Bronchial epithelial cell (primary cell): ENCODE measurements around the gene TMEM184B. TPM values are rescaled to one million over a fixed set of nuclear protein-coding genes. Genes with fewer than 3 reads are reported as not detected.

Experiments used
- DNase-seq: peaks from one replicate; pipeline ENCODE4 v3.0.0-alpha.2; 2010; ENCODE audit warnings: low read depth
- FAIRE-seq: peaks from 2 replicates; lab custom pipeline; 2011; peaks lifted over from hg19 to GRCh38; lab: Jason Lieb, UNC
- H3K27me3 ChIP-seq: 2 replicates; pipeline ENCODE4 v1.5.1; 2011; ENCODE audit warnings: low read length; ENCODE audit not compliant: control insufficient read depth, insufficient read depth
- H3K36me3 ChIP-seq: 2 replicates; pipeline ENCODE4 v1.5.1; 2011; ENCODE audit warnings: low read length; ENCODE audit not compliant: control insufficient read depth, insufficient read depth
- H3K4me3 ChIP-seq: 2 replicates; pipeline ENCODE4 v1.5.1; 2011; ENCODE audit warnings: mild to moderate bottlenecking, low read depth, low read length, control low read depth
- CTCF ChIP-seq: IDR thresholded peaks from 2 replicates; pipeline ENCODE4 v1.5.1; 2011; ENCODE audit warnings: mild to moderate bottlenecking, moderate library complexity, low read length, control low read depth, inconsistent platforms; ENCODE audit not compliant: insufficient read depth, severe bottlenecking
- total RNA-seq: library from RNA; depleted of rRNA; stranded (reverse); fragments of >200 nt; gene quantifications from 2 replicates; pipeline ENCODE4 v1.2.1, GENCODE V29; 2014

The TMEM184B gene
- total RNA-seq, 1 donor from 2014 or later: 7.1 TPM

GRCh38 chr22:38201371-38201710 lies 71.5 kb downstream of the TMEM184B start:
- TF ChIP-seq CTCF: no peak
- DNase-seq (no peak), FAIRE-seq (no peak)
- Histone ChIP-seq H3K4me3 (peak overlapping the region; percentile 31), H3K36me3 (peaks cover 3% of the 10 kb centered on the region), H3K27me3 (no peaks in the 10 kb centered on the region)

GRCh38 chr22:38199826-38200559 lies 72.8 kb downstream of the TMEM184B start:
- no peak for FAIRE-seq
- no peak for TF ChIP-seq CTCF
- Histone ChIP-seq H3K36me3 (no peaks in the 10 kb centered on the region), H3K4me3 (no peak overlapping the region), H3K27me3 (no peaks in the 10 kb centered on the region)
- no peak for DNase-seq

GRCh38 chr22:38196791-38197419 lies 75.9 kb downstream of the TMEM184B start:
- FAIRE-seq (no peak), DNase-seq (no peak)
- Histone ChIP-seq H3K36me3 (no peaks in the 10 kb centered on the region), H3K4me3 (no peak overlapping the region), H3K27me3 (peaks cover 7% of the 10 kb centered on the region)
- TF ChIP-seq CTCF: no peak

- H3K27me3 ChIP-seq: peaks cover 7% of the 10 kb centered on the region
- no peaks in the 10 kb centered on the region for H3K36me3 ChIP-seq
- H3K4me3 ChIP-seq: no peak overlapping the region
- no peak for FAIRE-seq
- DNase-seq: no peak
- TF ChIP-seq CTCF: no peak
Measured at GRCh38 chr22:38193580-38193979, 79.2 kb downstream of the TMEM184B start.

GRCh38 chr22:38192475-38192863 lies 80.3 kb downstream of the TMEM184B start:
- FAIRE-seq: no peak

More at GRCh38 chr22:38192475-38192863, 80.3 kb downstream of the TMEM184B start:
- Histone ChIP-seq H3K4me3 (no peak overlapping the region), H3K36me3 (no peaks in the 10 kb centered on the region), H3K27me3 (peaks cover 7% of the 10 kb centered on the region)
- no peak for DNase-seq
- TF ChIP-seq CTCF: no peak
